ENCODE results near the gene ADISSP. TPM values are rescaled to one million over a fixed set of nuclear protein-coding genes. Genes with fewer than 3 reads are reported as not detected.

The ADISSP gene
- total and polyA plus RNA-seq, 2 of the 13 experiments (the other 11 are each of a cell fraction or from before 2014, with no cell fraction given), result 38.3 to 90.6 TPM

GRCh38 chr20:3787324-3788014, 19.9 kb upstream of the ADISSP start:
- Histone ChIP-seq H3K9me3 (ENCODE audit: low read length) (no peaks in the 10 kb centered on the region), H3K79me2 (ENCODE audit: insufficient read depth, low read length) (peaks cover 9% of the 10 kb centered on the region), H3K4me2 (ENCODE audit: low read depth, low read length) (peak overlapping the region; percentile 92), H4K20me1 (ENCODE audit: insufficient read depth, low read length) (peaks cover 5% of the 10 kb centered on the region; the same call in 1 of the 2 replicates), H3K36me3 (replicated peaks in 1 of 2; ENCODE audit: control insufficient read depth in 1 of 2, insufficient read depth in 2 of 2, low read length in 2 of 2) (no peaks in the 10 kb centered on the region), H3K4me1 (ENCODE audit: insufficient read depth, low read length) (peaks cover 73% of the 10 kb centered on the region), H3K27ac (ENCODE audit: extremely low read length, insufficient read depth, low read length) (no peak overlapping the region), H2AFZ (ENCODE audit: low read length) (peak overlapping the region; percentile 75), H3K9ac (ENCODE audit: insufficient read depth, low read depth, low read length) (peak overlapping the region; percentile 55; the same call in 1 of the 2 replicates), H3K4me3 (replicated peaks in 1 of 3; ENCODE audit: insufficient read depth in 1 of 3, low read depth in 2 of 3, low read length in 3 of 3) (peak overlapping the region; percentile 31 to 57 (median 56); a peak in 5 of 6 replicates), H3K27me3 (ENCODE audit: control insufficient read depth in 1 of 2, insufficient read depth in 2 of 2, low read length in 2 of 2) (peaks cover 0 to 18% of the 10 kb centered on the region in 2 experiments; a peak in 3 of 5 replicates)
- intact Hi-C loops (cut with micrococcal nuclease; ENCODE audit: unreplicated experiment) (loop anchor here (1.0 to 2.0 kb wide), 3 partner anchors 31 to 68 kb away; partner anchors contain the start of gene MAVS), in situ Hi-C loops (cut with HindIII; ENCODE audit: extremely low pct_ligation_motif_present, low pct_unique_long_range_greater_than_20kb) (loop anchor here (5.0 kb wide), 1 partner anchor 60 kb away; the partner anchor contains the start of gene MAVS)
- 40% methylated on average over 5 of the region's 5 CpGs for WGBS (ENCODE audit: low lambda C conversion rate)
- DNase-seq (ENCODE audit: low spot score) (no peak), ATAC-seq (no peak), FAIRE-seq (no peak)
- BruUV-seq (replicated peaks), result no TSS peak
- no peak for TF ChIP-seq PRDM15 (CRISPR knock-in tag; IDR thresholded peaks at IDR 0.05)
- 0 out of 2 replicates have a peak, but pooled peaks have one; percentile 2 for TF ChIP-seq FOXK1 (CRISPR knock-in tag; IDR thresholded peaks at IDR 0.05; ENCODE audit: borderline replicate concordance, low read depth)
- 0 out of 2 replicates have a peak, but pooled peaks have one; percentile 17 for TF ChIP-seq CBX2 (IDR thresholded peaks at IDR 0.05; ENCODE audit: low read depth, low read length)
- no peak for TF ChIP-seq CBX2 (CRISPR knock-in tag; IDR thresholded peaks at IDR 0.05; ENCODE audit: low read depth)
- TF ChIP-seq TCF7L2 (IDR thresholded peaks at IDR 0.05; ENCODE audit: low read depth, low read length), result no peak
- no peak for TF ChIP-seq NFRKB (IDR thresholded peaks at IDR 0.05)
- TF ChIP-seq ARID2 (CRISPR knock-in tag; IDR thresholded peaks at IDR 0.05; ENCODE audit: borderline replicate concordance), result 0 out of 2 replicates have a peak, but pooled peaks have one; percentile 3
- 0 out of 2 replicates have a peak, but pooled peaks have one; percentile 28 for TF ChIP-seq POGK (CRISPR knock-in tag; conservative IDR thresholded peaks at IDR 0.05)
- TF ChIP-seq ZNF737 (CRISPR knock-in tag; IDR thresholded peaks at IDR 0.05; ENCODE audit: borderline replicate concordance), result no peak
- peak; percentile 6 to 69; a peak in 3 of 4 replicates for TF ChIP-seq REST (IDR thresholded peaks at IDR 0.05; ENCODE audit: borderline replicate concordance in 1 of 2, low read depth in 1 of 2, low read length in 2 of 2)
- TF ChIP-seq CC2D1A (CRISPR knock-in tag; IDR thresholded peaks at IDR 0.05), result 0 out of 2 replicates have a peak, but pooled peaks have one; percentile 36
- ChIA-PET POLR2A (interaction anchor here (1.5 to 10.4 kb wide), 5 partner anchors 8 to 67 kb away, joined by 4 to 134 read pairs (median 12); partner anchors contain the start of genes ADISSP, AP5S1 and CDC25B), CTCF (ENCODE audit: low intra/inter-chr PET ratio, low total read pairs) (interaction anchor here (0.6 to 4.6 kb wide), 8 partner anchors 9 to 298 kb away, joined by 3 to 119 read pairs (median 4); partner anchors contain the start of genes AP5S1 and CDC25B)

Measured in HepG2 (cell line).